ENCODE measurements around the gene KIR3DL2.

GRCh38 chr19:54804571-54804970 lies 45.7 kb upstream of the KIR3DL2 start:
- no peak for TF ChIP-seq CTCF (IDR thresholded peaks at IDR 0.05)
- no peak for TF ChIP-seq POLR2AphosphoS5 (IDR thresholded peaks at IDR 0.05)
